Mucosa of descending colon (tissue), 3 donors: ENCODE measurements around the gene RAB11FIP4. TPM values are rescaled to one million over a fixed set of nuclear protein-coding genes. Genes with fewer than 3 reads are reported as not detected.

Experiments
- ATAC-seq: fragments of 200-7000 bp; cut with Tn5 transposase; one replicate; pipeline ENCODE4 v1.9.1; 2020; ENCODE audit warnings: mild to moderate bottlenecking, moderate library complexity
- DNase-seq, 3 donors: peaks; one replicate each; pipeline ENCODE4 v3.0.0-alpha.2; 2020
- H3K36me3 ChIP-seq: fragments of 200-600 bp; one replicate; pipeline ENCODE4 v1.8.0; 2021; ENCODE audit warnings: low read depth, mild to moderate bottlenecking
- H3K4me1 ChIP-seq: fragments of 200-600 bp; one replicate; pipeline ENCODE4 v1.8.0; 2021; ENCODE audit warnings: low read depth, mild to moderate bottlenecking
- H3K4me3 ChIP-seq: fragments of 200-600 bp; one replicate; pipeline ENCODE4 v1.8.0; 2021; ENCODE audit warnings: mild to moderate bottlenecking
- H3K9me3 ChIP-seq: fragments of 200-600 bp; one replicate; pipeline ENCODE4 v1.8.0; 2021; ENCODE audit warnings: mild to moderate bottlenecking
- intact Hi-C, 2 donors: fragments of 100-400 bp; cut with DNase I in 1 of 2; cut with micrococcal nuclease in 1 of 2; formaldehyde crosslinking; loops; one replicate each; pipeline versions ENCODE4 v1.11.0 to v1.11.1; 2022; cut with DNase I, micrococcal nuclease
- total RNA-seq, 3 donors: library from RNA; stranded (reverse); fragmentation: NEBNext Ultra II Directional in 2 of 3; extraction: Animal tissue kit (Norgen Biotek cat#: 25700) in 2 of 3; gene quantifications; one replicate each; pipeline versions ENCODE4 v1.2.1 to v1.2.4, GENCODE V29; 2021 to 2023
- TF ChIP-seq, protein P1 (sequence below): fragments of 200-600 bp; IDR thresholded peaks from one replicate; pipeline ENCODE4 v1.8.0; 2022; ENCODE audit warnings: antibody characterized with exemption, mild to moderate bottlenecking
- donor health status: DM: no; HTN: no; CAD: no; lungs with moderate emphysema.
- donor health status: DM: no; HTN: no; CAD: no.
- donor health status: DM: no; HTN: yes; CAD: no.

The RAB11FIP4 gene
- total RNA-seq, 3 donors from 2014 or later: 24.5 to 49.9 (median 40.7) TPM

- no peak overlapping the region for H3K4me3 ChIP-seq
- intact Hi-C loops: no loop called here
- peak in 1 of 3 donors; percentile 8 for DNase-seq
- H3K4me1 ChIP-seq: no peaks in the 10 kb centered on the region
- H3K9me3 ChIP-seq: no peaks in the 10 kb centered on the region
- ATAC-seq: no peak
- H3K36me3 ChIP-seq: no peaks in the 10 kb centered on the region
- TF ChIP-seq, protein P1, sequence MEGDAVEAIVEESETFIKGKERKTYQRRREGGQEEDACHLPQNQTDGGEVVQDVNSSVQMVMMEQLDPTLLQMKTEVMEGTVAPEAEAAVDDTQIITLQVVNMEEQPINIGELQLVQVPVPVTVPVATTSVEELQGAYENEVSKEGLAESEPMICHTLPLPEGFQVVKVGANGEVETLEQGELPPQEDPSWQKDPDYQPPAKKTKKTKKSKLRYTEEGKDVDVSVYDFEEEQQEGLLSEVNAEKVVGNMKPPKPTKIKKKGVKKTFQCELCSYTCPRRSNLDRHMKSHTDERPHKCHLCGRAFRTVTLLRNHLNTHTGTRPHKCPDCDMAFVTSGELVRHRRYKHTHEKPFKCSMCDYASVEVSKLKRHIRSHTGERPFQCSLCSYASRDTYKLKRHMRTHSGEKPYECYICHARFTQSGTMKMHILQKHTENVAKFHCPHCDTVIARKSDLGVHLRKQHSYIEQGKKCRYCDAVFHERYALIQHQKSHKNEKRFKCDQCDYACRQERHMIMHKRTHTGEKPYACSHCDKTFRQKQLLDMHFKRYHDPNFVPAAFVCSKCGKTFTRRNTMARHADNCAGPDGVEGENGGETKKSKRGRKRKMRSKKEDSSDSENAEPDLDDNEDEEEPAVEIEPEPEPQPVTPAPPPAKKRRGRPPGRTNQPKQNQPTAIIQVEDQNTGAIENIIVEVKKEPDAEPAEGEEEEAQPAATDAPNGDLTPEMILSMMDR: no peak
Measured at GRCh38 chr17:31408586-31408985, 17.1 kb downstream of the RAB11FIP4 start.

GRCh38 chr17:31411707-31412285 lies 20.3 kb downstream of the RAB11FIP4 start:
- TF ChIP-seq, protein P1: no peak
- Histone ChIP-seq H3K4me1 (no peaks in the 10 kb centered on the region), H3K4me3 (no peak overlapping the region), H3K36me3 (no peaks in the 10 kb centered on the region), H3K9me3 (no peaks in the 10 kb centered on the region)
- ATAC-seq (no peak), DNase-seq (peak in 1 of 3 donors; percentile 10)
- intact Hi-C loops: no loop called here

- peak in 1 of 3 donors; percentile 20 for DNase-seq
- TF ChIP-seq, protein P1: no peak
- ATAC-seq: no peak
- no peaks in the 10 kb centered on the region for H3K9me3 ChIP-seq
- H3K36me3 ChIP-seq: no peaks in the 10 kb centered on the region
- no peaks in the 10 kb centered on the region for H3K4me1 ChIP-seq
- no peak overlapping the region for H3K4me3 ChIP-seq
- intact Hi-C loops: no loop called here
Measured at GRCh38 chr17:31412511-31412910, 21.0 kb downstream of the RAB11FIP4 start.

GRCh38 chr17:31413081-31413799 lies 21.8 kb downstream of the RAB11FIP4 start:
- H3K9me3 ChIP-seq: no peaks in the 10 kb centered on the region
- no peaks in the 10 kb centered on the region for H3K4me1 ChIP-seq
- no peak overlapping the region for H3K4me3 ChIP-seq
- intact Hi-C loops: no loop called here
- no peaks in the 10 kb centered on the region for H3K36me3 ChIP-seq
- TF ChIP-seq, protein P1: no peak
- DNase-seq (peak in 1 of 3 donors; percentile 15), ATAC-seq (no peak)

DNA sequence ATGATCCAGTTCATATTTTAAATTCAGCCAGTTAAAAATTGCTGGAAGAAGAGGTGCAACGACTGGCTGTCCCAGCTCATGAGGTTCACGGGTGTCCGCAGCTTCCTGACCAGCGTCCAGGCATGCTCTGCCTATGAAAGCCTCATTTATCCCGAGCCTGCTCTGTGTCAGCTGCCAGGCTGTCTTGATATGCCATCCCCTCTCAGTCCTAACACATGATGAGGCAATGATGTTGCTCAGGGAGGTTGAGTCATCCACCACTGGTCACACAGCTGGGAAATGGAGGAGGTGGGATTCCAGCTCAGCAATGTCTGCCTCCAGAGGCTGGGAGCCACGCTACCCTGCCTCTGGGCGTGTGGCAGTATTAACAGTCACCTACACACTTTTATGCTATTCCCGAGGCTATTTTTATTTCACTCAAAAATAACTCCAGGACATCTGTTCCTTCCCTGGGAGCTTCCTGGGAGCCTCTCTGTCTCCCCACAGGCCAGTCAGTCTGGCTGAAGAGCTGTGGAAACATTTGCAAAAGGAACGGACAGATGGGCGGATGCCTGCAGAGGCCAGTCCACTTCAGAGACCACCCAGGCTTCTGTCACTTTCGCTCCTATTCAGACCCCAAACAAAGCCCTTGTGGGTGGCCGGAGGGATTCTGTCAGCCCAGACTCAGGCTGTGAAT lies 22.5 kb downstream of the RAB11FIP4 start:
- Histone ChIP-seq H3K36me3 (no peaks in the 10 kb centered on the region), H3K4me3 (no peak overlapping the region), H3K9me3 (no peaks in the 10 kb centered on the region), H3K4me1 (no peaks in the 10 kb centered on the region)
- TF ChIP-seq, protein P1: no peak
- ATAC-seq (no peak), DNase-seq (peak in 1 of 3 donors; percentile 0)
- intact Hi-C loops: no loop called here
